GM19351 (cell line): ENCODE data around the gene SNCB.

ENCODE experiments used
- ATAC-seq: cut with Tn5 transposase; IDR thresholded peaks from one replicate; pipeline ENCODE4 v1.9.1; 2021; ENCODE audit warnings: mild to moderate bottlenecking, moderate library complexity; ENCODE audit not compliant: unreplicated experiment

Gene SNCB

GRCh38 chr5:176646049-176646706, 15.8 kb upstream of the SNCB start:
- ATAC-seq, result no peak

DNA sequence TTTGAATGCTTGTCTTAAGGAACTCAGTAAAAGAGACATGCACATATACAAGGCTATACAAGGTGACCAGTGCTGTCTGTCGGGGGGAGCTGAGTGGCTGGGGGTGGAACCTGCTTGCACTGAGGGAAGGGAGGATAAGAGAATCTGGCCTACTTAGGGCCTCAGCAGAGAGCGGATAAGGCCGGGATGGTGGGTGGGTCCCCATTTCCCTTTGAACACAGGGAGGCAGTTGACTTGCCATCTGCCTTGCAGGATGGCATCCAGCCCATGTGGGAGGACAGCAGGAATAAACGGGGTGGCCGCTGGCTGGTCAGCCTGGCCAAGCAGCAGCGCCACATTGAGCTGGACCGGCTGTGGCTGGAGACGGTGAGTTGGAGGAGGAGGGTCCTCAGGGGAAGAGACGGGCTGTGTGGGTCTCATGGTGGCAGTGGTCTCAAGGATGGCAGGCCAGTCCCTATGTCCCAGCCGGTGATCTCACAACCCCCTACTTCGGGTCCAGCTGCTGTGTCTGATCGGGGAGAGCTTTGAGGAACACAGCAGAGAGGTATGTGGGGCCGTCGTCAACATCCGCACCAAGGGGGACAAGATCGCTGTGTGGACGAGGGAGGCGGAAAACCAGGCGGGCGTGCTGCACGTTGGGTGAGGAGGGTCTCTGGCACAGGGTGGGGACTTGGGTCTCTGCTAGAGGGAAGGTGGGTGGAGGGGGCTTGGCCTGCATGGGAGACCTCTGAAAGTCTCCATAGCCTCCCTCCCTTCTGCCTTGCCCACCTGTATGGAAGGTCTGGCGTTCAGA, 14.7 kb upstream of the SNCB start:
- no peak for ATAC-seq

- ATAC-seq, result no peak
Measured at GRCh38 chr5:176644294-176644693, 14.0 kb upstream of the SNCB start.

DNA sequence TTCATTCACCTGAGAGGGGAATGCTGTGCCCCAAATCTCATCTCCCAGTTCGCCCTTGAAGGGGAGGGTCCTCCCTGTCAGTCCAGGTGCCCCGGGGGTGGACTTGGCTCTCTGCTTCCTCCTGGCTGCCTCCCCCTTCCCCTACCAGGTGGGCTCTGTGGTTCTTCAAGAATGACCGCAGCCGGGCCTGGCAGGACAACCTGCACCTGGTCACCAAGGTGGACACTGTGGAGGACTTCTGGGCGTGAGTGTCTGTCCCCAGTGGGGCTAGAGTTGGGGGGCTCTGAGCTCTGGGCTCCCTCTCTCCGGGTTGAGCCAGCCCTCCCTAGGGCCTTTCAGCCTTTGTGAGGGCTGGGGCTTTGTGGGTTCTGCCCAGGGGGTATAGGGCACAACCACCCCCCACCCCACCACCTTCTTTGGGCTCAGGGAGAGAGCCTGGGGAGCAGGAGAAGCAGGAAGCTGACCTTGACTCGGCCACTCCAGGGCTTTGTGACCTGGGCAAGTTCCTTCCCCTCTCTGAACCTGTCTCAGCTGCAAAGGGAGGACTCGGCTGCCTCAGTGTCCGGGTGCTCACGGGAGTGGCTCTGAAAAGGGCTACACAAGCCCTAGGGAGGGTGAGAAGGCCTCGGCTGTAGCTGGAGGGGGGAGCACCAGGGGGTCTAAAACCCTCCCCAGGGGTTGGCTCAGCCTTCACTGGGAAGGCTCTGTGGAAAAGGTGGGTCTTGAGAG, 13.3 kb upstream of the SNCB start:
- ATAC-seq, result no peak

- no peak for ATAC-seq
Measured at GRCh38 chr5:176642675-176643490, 12.5 kb upstream of the SNCB start.

DNA sequence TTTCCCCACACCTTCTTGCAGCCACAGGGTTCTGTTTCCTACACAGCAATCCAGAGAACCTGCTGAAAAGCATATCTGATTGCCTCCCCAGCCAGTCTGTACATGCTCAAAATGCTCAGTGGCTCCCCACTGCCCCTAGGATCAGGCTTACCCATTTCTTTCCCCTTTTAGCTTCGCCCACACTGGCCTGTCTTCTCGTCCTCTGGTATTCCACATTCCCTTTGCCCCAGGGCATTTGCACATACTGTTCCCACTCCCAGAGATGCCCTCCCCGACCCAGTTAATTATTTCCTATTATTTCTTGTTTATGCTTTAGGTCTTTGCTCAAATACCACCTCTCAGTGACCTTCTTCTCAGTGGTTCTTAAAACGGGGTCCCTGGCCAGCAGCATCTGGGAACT, 10.3 kb upstream of the SNCB start:
- no peak for ATAC-seq

DNA sequence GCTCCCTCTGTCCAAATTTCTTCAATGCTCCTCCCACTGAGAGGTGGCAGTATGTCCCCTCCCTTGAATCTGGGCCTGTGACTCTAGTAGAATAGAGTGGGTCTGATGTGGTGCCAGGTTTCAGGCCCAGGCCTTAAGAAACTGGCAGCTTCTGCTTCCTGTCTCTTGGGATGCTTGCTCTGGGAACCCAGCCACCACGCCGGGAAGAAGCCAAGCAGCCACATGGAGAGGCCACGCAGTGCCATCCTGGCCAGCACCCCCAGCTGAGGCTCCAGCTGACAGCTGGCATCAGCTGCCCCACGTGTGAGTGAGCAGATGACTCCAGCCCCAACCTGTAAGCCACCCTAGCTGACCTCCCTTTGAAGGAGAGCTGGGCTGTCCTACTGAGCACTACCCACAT, 9.6 kb upstream of the SNCB start:
- no peak for ATAC-seq

GRCh38 chr5:176639208-176639607, 8.9 kb upstream of the SNCB start:
- no peak for ATAC-seq

GRCh38 chr5:176638437-176638836, 8.1 kb upstream of the SNCB start:
- no peak for ATAC-seq

DNA sequence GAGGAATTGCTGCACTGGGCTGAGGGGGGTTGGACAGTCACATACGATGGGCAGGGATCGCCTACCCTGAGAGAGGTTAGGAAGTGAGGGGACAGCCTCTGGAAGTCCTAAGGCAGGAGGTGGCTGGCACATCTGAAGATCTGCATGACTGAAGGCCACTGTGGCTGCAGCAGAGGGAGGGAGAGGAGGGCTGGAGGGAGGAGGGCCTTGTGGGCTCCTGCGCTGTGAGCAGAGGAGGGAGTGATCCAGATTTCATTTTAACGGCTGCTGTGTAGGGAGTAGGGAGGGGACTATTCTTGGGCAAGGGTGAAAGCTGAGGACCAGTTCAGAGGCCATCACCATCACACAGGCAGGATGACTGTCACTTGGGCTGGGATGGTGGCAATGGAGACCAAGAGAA, 7.2 kb upstream of the SNCB start:
- no peak for ATAC-seq

GRCh38 chr5:176636426-176636825, 6.1 kb upstream of the SNCB start:
- ATAC-seq, result no peak

- ATAC-seq, result no peak
Measured at GRCh38 chr5:176633598-176633997, 3.3 kb upstream of the SNCB start.

- no peak for ATAC-seq
Measured at GRCh38 chr5:176632745-176633144, 2.4 kb upstream of the SNCB start.

DNA sequence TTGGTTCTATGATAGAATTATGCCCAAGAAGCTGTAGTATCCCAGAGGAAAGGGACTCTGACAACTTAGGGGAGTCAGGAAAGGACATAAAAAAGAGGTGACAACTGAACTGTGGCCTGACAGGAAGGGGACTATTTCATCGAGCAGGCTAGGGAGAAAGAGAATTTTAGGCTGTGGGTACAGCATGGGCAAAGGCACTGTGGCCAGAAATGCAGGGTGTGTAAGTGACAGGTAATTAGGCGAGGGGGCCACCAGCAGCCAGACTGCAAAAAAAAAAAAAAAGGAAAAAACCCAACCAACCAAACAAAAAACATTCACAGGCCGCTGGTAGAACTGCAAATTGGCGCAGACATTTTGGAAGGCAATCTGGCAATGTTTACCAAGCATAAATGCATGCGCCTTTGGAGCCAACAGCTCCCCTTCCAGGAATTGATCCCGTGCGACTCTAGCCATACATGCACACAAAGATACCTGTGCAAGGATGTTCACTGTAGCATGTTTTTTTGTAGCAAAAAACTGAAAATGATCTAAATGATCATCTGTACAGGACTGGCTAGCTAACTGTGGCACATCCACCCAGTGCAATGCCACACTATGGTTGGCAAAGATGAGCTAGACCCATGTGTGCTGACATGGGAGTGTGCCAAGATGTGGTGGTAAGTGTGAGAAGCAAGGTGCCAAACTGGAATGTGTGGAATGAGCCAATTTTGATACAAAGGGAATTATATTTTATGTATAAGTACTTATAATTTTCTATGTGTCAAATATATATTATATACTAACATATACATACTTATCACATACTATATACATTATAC, 1.3 kb upstream of the SNCB start:
- ATAC-seq, result no peak

- ATAC-seq, result no peak
Measured at GRCh38 chr5:176630681-176631222, 418 bp upstream of the SNCB start.

GRCh38 chr5:176629317-176629852, 949 bp downstream of the SNCB start:
- no peak for ATAC-seq

- ATAC-seq, result no peak
Measured at GRCh38 chr5:176628406-176629228, 1.7 kb downstream of the SNCB start.

DNA sequence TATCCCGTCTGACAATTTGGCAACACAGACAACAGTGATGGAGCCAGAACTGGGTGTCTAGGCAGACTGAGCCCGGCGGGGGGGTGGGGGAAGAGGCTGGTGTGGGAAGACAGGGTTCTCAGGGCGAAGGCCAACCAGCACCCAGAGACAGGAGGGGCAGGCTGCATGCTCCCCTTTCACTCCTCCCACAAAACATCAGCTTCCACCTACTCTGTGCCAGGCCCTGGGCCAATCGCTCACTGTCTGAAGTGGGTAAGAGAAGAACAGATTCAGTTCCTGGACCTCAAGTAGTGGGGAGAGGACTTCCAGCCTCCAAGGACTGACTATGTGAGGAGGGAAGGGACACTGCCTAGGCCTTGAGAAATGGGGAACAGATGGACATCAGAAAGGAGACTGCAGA, 2.8 kb downstream of the SNCB start:
- no peak for ATAC-seq

GRCh38 chr5:176626876-176627236, 3.5 kb downstream of the SNCB start:
- ATAC-seq, result no peak
